Liver (tissue), 3 donors: Measurements from ENCODE around the gene SLC49A3.
"Not testable (repeated sequence)": the region's sequence is repeated elsewhere in the genome, so short reads cannot be mapped to it uniquely, and the experiment has no call there.

Experiments used
- ATF3 ChIP-seq: IDR thresholded peaks from 2 replicates; pipeline ENCODE4 v1.6.1; 2016; ENCODE audit warnings: antibody characterized with exemption
- GABPA ChIP-seq, 2 donors: IDR thresholded peaks in 1 of 2; conservative IDR thresholded peaks in 1 of 2; 2 replicates each; pipeline ENCODE4 v1.6.1; 2016; ENCODE audit warnings: antibody characterized with exemption in 2 of 2, mild to moderate bottlenecking in 1 of 2, moderate library complexity in 1 of 2
- MAX ChIP-seq: IDR thresholded peaks from 2 replicates; pipeline ENCODE4 v1.6.1; 2016; ENCODE audit warnings: antibody characterized with exemption
- RAD21 ChIP-seq, 2 donors: IDR thresholded peaks; 2 replicates each; pipeline ENCODE4 v1.6.1; 2016; ENCODE audit warnings: antibody characterized with exemption in 2 of 2, mild to moderate bottlenecking in 2 of 2
- SP1 ChIP-seq: IDR thresholded peaks from 2 replicates; pipeline ENCODE4 v1.6.1; 2018; ENCODE audit warnings: antibody characterized with exemption, mild to moderate bottlenecking
- TAF1 ChIP-seq: conservative IDR thresholded peaks from 2 replicates; pipeline ENCODE4 v1.6.1; 2016; ENCODE audit warnings: antibody characterized with exemption, mild to moderate bottlenecking
- YY1 ChIP-seq: IDR thresholded peaks from 2 replicates; pipeline ENCODE4 v1.6.1; 2016; ENCODE audit warnings: antibody characterized with exemption, mild to moderate bottlenecking
- TF ChIP-seq, protein P1 (sequence below): IDR thresholded peaks from 2 replicates; pipeline ENCODE4 v1.6.1; 2016; ENCODE audit warnings: antibody characterized with exemption, mild to moderate bottlenecking
- TF ChIP-seq, protein P2 (sequence below): fragments of 150-350 bp; IDR thresholded peaks from 2 replicates; pipeline ENCODE4 v1.5.1; 2017; ENCODE audit warnings: improper control_type of control experiment, low read depth, low read length; ENCODE audit not compliant: missing input control
- TF ChIP-seq, protein P3 (sequence below): IDR thresholded peaks from 2 replicates; pipeline ENCODE4 v1.6.1; 2016; ENCODE audit warnings: antibody characterized with exemption
- donor health status: healthy.
- donor health status: healthy.

GRCh38 chr4:731954-732353 lies 43.0 kb upstream of the SLC49A3 start:
- TF ChIP-seq, protein P1, sequence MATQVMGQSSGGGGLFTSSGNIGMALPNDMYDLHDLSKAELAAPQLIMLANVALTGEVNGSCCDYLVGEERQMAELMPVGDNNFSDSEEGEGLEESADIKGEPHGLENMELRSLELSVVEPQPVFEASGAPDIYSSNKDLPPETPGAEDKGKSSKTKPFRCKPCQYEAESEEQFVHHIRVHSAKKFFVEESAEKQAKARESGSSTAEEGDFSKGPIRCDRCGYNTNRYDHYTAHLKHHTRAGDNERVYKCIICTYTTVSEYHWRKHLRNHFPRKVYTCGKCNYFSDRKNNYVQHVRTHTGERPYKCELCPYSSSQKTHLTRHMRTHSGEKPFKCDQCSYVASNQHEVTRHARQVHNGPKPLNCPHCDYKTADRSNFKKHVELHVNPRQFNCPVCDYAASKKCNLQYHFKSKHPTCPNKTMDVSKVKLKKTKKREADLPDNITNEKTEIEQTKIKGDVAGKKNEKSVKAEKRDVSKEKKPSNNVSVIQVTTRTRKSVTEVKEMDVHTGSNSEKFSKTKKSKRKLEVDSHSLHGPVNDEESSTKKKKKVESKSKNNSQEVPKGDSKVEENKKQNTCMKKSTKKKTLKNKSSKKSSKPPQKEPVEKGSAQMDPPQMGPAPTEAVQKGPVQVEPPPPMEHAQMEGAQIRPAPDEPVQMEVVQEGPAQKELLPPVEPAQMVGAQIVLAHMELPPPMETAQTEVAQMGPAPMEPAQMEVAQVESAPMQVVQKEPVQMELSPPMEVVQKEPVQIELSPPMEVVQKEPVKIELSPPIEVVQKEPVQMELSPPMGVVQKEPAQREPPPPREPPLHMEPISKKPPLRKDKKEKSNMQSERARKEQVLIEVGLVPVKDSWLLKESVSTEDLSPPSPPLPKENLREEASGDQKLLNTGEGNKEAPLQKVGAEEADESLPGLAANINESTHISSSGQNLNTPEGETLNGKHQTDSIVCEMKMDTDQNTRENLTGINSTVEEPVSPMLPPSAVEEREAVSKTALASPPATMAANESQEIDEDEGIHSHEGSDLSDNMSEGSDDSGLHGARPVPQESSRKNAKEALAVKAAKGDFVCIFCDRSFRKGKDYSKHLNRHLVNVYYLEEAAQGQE, result not testable (repeated sequence)
- TF ChIP-seq YY1; MAX; ATF3; RAD21 (IDR thresholded peaks at IDR 0.05); TAF1; GABPA (IDR thresholded peaks at IDR 0.05 in 1 of 2, conservative IDR thresholded peaks at IDR 0.05 in 1 of 2); SP1: not testable (repeated sequence)
- TF ChIP-seq, protein P2, sequence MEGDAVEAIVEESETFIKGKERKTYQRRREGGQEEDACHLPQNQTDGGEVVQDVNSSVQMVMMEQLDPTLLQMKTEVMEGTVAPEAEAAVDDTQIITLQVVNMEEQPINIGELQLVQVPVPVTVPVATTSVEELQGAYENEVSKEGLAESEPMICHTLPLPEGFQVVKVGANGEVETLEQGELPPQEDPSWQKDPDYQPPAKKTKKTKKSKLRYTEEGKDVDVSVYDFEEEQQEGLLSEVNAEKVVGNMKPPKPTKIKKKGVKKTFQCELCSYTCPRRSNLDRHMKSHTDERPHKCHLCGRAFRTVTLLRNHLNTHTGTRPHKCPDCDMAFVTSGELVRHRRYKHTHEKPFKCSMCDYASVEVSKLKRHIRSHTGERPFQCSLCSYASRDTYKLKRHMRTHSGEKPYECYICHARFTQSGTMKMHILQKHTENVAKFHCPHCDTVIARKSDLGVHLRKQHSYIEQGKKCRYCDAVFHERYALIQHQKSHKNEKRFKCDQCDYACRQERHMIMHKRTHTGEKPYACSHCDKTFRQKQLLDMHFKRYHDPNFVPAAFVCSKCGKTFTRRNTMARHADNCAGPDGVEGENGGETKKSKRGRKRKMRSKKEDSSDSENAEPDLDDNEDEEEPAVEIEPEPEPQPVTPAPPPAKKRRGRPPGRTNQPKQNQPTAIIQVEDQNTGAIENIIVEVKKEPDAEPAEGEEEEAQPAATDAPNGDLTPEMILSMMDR, result not testable (repeated sequence)
- TF ChIP-seq, protein P3, sequence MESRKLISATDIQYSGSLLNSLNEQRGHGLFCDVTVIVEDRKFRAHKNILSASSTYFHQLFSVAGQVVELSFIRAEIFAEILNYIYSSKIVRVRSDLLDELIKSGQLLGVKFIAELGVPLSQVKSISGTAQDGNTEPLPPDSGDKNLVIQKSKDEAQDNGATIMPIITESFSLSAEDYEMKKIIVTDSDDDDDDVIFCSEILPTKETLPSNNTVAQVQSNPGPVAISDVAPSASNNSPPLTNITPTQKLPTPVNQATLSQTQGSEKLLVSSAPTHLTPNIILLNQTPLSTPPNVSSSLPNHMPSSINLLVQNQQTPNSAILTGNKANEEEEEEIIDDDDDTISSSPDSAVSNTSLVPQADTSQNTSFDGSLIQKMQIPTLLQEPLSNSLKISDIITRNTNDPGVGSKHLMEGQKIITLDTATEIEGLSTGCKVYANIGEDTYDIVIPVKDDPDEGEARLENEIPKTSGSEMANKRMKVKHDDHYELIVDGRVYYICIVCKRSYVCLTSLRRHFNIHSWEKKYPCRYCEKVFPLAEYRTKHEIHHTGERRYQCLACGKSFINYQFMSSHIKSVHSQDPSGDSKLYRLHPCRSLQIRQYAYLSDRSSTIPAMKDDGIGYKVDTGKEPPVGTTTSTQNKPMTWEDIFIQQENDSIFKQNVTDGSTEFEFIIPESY, result not testable (repeated sequence)
